Erythroblast (primary cell): ENCODE results near the gene CSK.

ENCODE experiments used
- GATA1 ChIP-seq: IDR thresholded peaks from 2 replicates; pipeline ENCODE4 v1.6.1; 2011; ENCODE audit warnings: low read depth, mild to moderate bottlenecking, control low read depth, low read length, moderate library complexity
- POLR2A ChIP-seq: IDR thresholded peaks from 2 replicates; pipeline ENCODE4 v1.6.1; 2011; ENCODE audit warnings: mild to moderate bottlenecking, low read length

- TF ChIP-seq POLR2A (no peak), GATA1 (no peak)
Measured at GRCh38 chr15:74742422-74742821, 39.5 kb upstream of the CSK start.
